Keratinocyte (primary cell): ENCODE measurements around the gene TRIM75.

Experiments used
- CTCF ChIP-seq, 3 experiments: IDR thresholded peaks in 1 of 3; conservative IDR thresholded peaks in 1 of 3; optimal IDR thresholded peaks in 1 of 3; 2 replicates in 2 of 3; 3 replicates in 1 of 3; pipeline versions ENCODE3 to v1.5.1; 2011; ENCODE audit warnings: low read length in 3 of 3, mild to moderate bottlenecking in 3 of 3, moderate library complexity in 2 of 3, control low read depth in 1 of 3, inconsistent platforms in 1 of 3; ENCODE audit not compliant: insufficient read depth in 2 of 3; ENCODE audit errors: extremely low read depth in 1 of 3
- EZH2 ChIP-seq: IDR thresholded peaks from one replicate; pipeline ENCODE4 v1.6.1; 2012; ENCODE audit warnings: inconsistent platforms, mild to moderate bottlenecking, low read length, moderate library complexity

GRCh38 chr4:165096776-165097175 is 43.1 kb downstream of the TRIM75 start:
- TF ChIP-seq EZH2 (no peak), CTCF (optimal IDR thresholded peaks at IDR 0.05 in 1 of 3, IDR thresholded peaks at IDR 0.05 in 1 of 3, conservative IDR thresholded peaks at IDR 0.05 in 1 of 3; ENCODE audit: extremely low read depth in 1 of 3, insufficient read depth in 2 of 3, low read length in 3 of 3) (peak; percentile 3 to 29 (median 23))
